GM12873 (cell line): Measurements from ENCODE around the gene LSM14B.
A peak's percentile ranks its signal among the peaks of the same experiment; 100 is the strongest.

ENCODE experiments used
- TF ChIP-seq, protein P1 (sequence below): IDR thresholded peaks from 2 replicates; pipeline ENCODE4 v1.5.1; 2012; ENCODE audit warnings: low read depth, mild to moderate bottlenecking, moderate library complexity, low read length, control low read depth; ENCODE audit not compliant: insufficient read depth; ENCODE audit errors: missing control alignments

LSM14B gene

GRCh38 chr20:62135573-62136266 lies 13.4 kb downstream of the LSM14B start:
- TF ChIP-seq, protein P1, sequence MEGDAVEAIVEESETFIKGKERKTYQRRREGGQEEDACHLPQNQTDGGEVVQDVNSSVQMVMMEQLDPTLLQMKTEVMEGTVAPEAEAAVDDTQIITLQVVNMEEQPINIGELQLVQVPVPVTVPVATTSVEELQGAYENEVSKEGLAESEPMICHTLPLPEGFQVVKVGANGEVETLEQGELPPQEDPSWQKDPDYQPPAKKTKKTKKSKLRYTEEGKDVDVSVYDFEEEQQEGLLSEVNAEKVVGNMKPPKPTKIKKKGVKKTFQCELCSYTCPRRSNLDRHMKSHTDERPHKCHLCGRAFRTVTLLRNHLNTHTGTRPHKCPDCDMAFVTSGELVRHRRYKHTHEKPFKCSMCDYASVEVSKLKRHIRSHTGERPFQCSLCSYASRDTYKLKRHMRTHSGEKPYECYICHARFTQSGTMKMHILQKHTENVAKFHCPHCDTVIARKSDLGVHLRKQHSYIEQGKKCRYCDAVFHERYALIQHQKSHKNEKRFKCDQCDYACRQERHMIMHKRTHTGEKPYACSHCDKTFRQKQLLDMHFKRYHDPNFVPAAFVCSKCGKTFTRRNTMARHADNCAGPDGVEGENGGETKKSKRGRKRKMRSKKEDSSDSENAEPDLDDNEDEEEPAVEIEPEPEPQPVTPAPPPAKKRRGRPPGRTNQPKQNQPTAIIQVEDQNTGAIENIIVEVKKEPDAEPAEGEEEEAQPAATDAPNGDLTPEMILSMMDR: no peak

GRCh38 chr20:62136283-62137091 lies 14.2 kb downstream of the LSM14B start:
- TF ChIP-seq, protein P1: peak; percentile 72

DNA sequence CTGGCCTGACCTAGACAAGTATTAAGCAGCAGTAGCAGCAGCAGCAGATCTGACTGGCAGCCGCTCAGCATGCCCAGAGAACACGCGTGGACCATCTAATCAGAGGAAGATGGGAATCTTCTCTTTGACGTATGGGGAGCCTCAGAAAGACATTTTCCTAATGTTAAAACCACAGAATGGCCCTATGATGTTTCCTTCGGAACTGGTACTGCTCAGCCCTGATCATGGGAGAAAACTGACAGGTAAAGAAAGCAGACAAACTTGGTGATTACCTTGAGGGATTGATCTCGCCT lies 14.8 kb downstream of the LSM14B start:
- TF ChIP-seq, protein P1: no peak

GRCh38 chr20:62137478-62138203 lies 15.4 kb downstream of the LSM14B start:
- TF ChIP-seq, protein P1: no peak

GRCh38 chr20:62138204-62138543 lies 15.9 kb downstream of the LSM14B start:
- TF ChIP-seq, protein P1: no peak

- TF ChIP-seq, protein P1: no peak
These were observed 16.6 kb downstream of the LSM14B start for GRCh38 chr20:62138912-62139311.

DNA sequence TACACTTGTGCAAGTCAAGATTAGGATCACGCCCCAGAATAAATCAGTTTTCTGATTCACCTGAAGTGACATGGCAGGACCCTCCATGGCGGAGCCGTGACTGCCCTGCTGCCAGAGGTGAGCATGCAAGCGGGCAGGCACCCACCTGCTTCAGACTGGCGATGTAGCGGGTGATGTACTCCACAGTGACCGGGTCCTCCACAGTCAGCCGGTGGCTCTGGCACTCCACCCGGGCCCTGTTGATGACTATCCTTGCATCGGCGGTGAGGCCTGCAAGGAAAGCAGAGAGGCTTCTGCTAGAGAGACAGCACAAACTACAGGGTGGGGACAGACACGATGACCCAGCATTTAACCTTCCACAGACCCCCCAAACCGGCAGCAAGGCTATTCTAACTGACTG lies 17.4 kb downstream of the LSM14B start:
- TF ChIP-seq, protein P1: no peak
